Choroid plexus epithelial cell (primary cell): Measurements from ENCODE around the gene MCUB.

Source experiments
- DNase-seq: peaks from one replicate; pipeline ENCODE4 v3.0.0-alpha.2; 2010; ENCODE audit warnings: low read depth
- H3K4me3 ChIP-seq: 2 replicates; pipeline ENCODE4 v1.5.1; 2011; ENCODE audit warnings: low read depth, mild to moderate bottlenecking, control low read depth, low read length, moderate library complexity
- TF ChIP-seq, protein P1 (sequence below): conservative IDR thresholded peaks from 2 replicates; pipeline ENCODE4 v1.5.1; 2011; ENCODE audit warnings: low read depth, mild to moderate bottlenecking, control low read depth, inconsistent platforms, low read length, moderate library complexity

MCUB gene

GRCh38 chr4:109708990-109709389 lies 148.9 kb downstream of the MCUB start:
- H3K4me3 ChIP-seq = no peak overlapping the region
- DNase-seq = no peak
- TF ChIP-seq, protein P1, sequence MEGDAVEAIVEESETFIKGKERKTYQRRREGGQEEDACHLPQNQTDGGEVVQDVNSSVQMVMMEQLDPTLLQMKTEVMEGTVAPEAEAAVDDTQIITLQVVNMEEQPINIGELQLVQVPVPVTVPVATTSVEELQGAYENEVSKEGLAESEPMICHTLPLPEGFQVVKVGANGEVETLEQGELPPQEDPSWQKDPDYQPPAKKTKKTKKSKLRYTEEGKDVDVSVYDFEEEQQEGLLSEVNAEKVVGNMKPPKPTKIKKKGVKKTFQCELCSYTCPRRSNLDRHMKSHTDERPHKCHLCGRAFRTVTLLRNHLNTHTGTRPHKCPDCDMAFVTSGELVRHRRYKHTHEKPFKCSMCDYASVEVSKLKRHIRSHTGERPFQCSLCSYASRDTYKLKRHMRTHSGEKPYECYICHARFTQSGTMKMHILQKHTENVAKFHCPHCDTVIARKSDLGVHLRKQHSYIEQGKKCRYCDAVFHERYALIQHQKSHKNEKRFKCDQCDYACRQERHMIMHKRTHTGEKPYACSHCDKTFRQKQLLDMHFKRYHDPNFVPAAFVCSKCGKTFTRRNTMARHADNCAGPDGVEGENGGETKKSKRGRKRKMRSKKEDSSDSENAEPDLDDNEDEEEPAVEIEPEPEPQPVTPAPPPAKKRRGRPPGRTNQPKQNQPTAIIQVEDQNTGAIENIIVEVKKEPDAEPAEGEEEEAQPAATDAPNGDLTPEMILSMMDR = no peak

- no peak for DNase-seq
- TF ChIP-seq, protein P1 = no peak
Observed at GRCh38 chr4:109713500-109713899, 153.5 kb downstream of the MCUB start.

GRCh38 chr4:109718759-109719158 lies 158.7 kb downstream of the MCUB start:
- H3K4me3 ChIP-seq = no peak overlapping the region
- TF ChIP-seq, protein P1 = no peak
- no peak for DNase-seq

More at GRCh38 chr4:109713500-109713899, 153.5 kb downstream of the MCUB start:
- no peak overlapping the region for H3K4me3 ChIP-seq

- H3K4me3 ChIP-seq = no peak overlapping the region
- TF ChIP-seq, protein P1 = no peak
- DNase-seq = no peak
Observed at GRCh38 chr4:109719604-109720003, 159.6 kb downstream of the MCUB start.

DNA sequence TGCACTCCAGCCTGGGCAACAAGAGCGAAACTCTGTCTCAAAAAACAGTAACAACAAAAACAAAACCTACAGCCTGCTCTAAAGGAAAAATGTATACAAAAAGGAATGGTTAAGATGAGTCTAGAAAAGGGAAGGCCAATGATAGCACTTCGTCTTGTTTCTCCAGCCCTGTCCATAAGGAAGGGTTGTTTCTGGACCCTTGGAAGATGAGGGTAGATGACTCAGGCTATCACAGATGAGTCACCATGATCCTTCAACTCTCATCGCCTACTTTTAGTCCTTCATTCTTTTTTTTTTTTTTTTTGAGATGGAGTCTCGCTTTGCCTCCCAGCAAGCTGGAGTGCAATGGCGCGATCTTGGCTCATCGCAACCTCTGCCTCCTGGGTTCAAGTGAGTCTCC lies 161.0 kb downstream of the MCUB start:
- TF ChIP-seq, protein P1 = no peak
- DNase-seq = peak; percentile 34
- no peak overlapping the region for H3K4me3 ChIP-seq

GRCh38 chr4:109722357-109722756 lies 162.3 kb downstream of the MCUB start:
- no peak overlapping the region for H3K4me3 ChIP-seq
- TF ChIP-seq, protein P1 = no peak
- DNase-seq = no peak

DNA sequence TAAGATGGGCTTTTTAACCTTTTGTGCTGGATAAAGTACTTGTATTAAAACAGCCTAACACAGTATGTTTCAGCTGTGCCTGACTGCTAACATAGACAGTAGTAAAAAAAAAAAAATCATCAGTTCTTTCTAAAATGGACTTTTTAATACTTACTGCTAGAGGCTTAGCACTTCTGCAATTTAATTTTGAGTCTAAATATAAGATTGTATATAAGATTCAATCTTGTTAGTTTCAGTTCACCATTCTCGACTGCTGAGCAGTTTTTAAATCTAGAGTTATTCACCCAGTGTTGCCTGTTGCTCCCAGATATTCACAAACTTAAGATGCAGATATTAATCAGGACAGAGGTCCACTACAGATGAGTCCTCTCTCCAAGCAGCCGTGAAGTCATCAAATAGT lies 163.1 kb downstream of the MCUB start:
- no peak overlapping the region for H3K4me3 ChIP-seq
- no peak for DNase-seq
- TF ChIP-seq, protein P1 = no peak
